Measurements from ENCODE around the gene HCAR1. TPM values are rescaled to one million over a fixed set of nuclear protein-coding genes. Genes with fewer than 3 reads are reported as not detected.
"Not testable (repeated sequence)": the region's sequence is repeated elsewhere in the genome, so short reads cannot be mapped to it uniquely, and the experiment has no call there.

HCAR1 gene
- total RNA-seq, 1 experiment from 2014 or later: not detected

- ChIA-PET CTCF (no interaction called here), POLR2A (interaction anchor here (1.0 kb wide), 1 partner anchor 9 kb away, joined by 3 read pairs; no protein-coding TSS in a partner anchor)
- Mint-ChIP-seq H3K36me3 (ENCODE audit: insufficient read depth, unreplicated experiment) (no peaks in the 10 kb centered on the region), H3K4me3 (ENCODE audit: unreplicated experiment) (no peak overlapping the region), H3K4me1 (ENCODE audit: insufficient read depth, unreplicated experiment) (no peaks in the 10 kb centered on the region), H3K27me3 (ENCODE audit: insufficient read depth, unreplicated experiment) (no peaks in the 10 kb centered on the region), H3K27ac (ENCODE audit: low read depth, unreplicated experiment) (no peak overlapping the region), H3K9me3 (ENCODE audit: unreplicated experiment) (no peaks in the 10 kb centered on the region)
- intact Hi-C loops (cut with micrococcal nuclease): no loop called here
- no TSS peak for BruUV-seq (replicated peaks)
- TF ChIP-seq, protein P1, sequence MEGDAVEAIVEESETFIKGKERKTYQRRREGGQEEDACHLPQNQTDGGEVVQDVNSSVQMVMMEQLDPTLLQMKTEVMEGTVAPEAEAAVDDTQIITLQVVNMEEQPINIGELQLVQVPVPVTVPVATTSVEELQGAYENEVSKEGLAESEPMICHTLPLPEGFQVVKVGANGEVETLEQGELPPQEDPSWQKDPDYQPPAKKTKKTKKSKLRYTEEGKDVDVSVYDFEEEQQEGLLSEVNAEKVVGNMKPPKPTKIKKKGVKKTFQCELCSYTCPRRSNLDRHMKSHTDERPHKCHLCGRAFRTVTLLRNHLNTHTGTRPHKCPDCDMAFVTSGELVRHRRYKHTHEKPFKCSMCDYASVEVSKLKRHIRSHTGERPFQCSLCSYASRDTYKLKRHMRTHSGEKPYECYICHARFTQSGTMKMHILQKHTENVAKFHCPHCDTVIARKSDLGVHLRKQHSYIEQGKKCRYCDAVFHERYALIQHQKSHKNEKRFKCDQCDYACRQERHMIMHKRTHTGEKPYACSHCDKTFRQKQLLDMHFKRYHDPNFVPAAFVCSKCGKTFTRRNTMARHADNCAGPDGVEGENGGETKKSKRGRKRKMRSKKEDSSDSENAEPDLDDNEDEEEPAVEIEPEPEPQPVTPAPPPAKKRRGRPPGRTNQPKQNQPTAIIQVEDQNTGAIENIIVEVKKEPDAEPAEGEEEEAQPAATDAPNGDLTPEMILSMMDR (IDR thresholded peaks at IDR 0.05; ENCODE audit: unreplicated experiment): no peak
- DNase-seq (ENCODE audit: unreplicated experiment): no peak
Measured at GRCh38 chr12:122684297-122684813, 46.3 kb downstream of the HCAR1 start.

GRCh38 chr12:122681814-122682213 is 48.8 kb downstream of the HCAR1 start:
- Mint-ChIP-seq H3K9me3 (ENCODE audit: unreplicated experiment) (no peaks in the 10 kb centered on the region), H3K4me3 (ENCODE audit: unreplicated experiment) (no peak overlapping the region), H3K27ac (ENCODE audit: low read depth, unreplicated experiment) (no peak overlapping the region), H3K4me1 (ENCODE audit: insufficient read depth, unreplicated experiment) (peaks cover 7% of the 10 kb centered on the region), H3K27me3 (ENCODE audit: insufficient read depth, unreplicated experiment) (no peaks in the 10 kb centered on the region), H3K36me3 (ENCODE audit: insufficient read depth, unreplicated experiment) (no peaks in the 10 kb centered on the region)
- BruUV-seq (replicated peaks): no TSS peak
- peak; percentile 72 for DNase-seq (ENCODE audit: unreplicated experiment)
- intact Hi-C loops (cut with micrococcal nuclease): no loop called here
- TF ChIP-seq, protein P1 (IDR thresholded peaks at IDR 0.05; ENCODE audit: unreplicated experiment): no peak
- CTCF ChIA-PET: interaction anchor here (0.5 to 1.8 kb wide), 2 partner anchors 16 to 71 kb away, joined by 3 to 5 read pairs; partner anchors contain the start of gene DENR
- POLR2A ChIA-PET: interaction anchor here (1.1 kb wide), 1 partner anchor 76 kb away, joined by 3 read pairs; no protein-coding TSS in a partner anchor

DNA sequence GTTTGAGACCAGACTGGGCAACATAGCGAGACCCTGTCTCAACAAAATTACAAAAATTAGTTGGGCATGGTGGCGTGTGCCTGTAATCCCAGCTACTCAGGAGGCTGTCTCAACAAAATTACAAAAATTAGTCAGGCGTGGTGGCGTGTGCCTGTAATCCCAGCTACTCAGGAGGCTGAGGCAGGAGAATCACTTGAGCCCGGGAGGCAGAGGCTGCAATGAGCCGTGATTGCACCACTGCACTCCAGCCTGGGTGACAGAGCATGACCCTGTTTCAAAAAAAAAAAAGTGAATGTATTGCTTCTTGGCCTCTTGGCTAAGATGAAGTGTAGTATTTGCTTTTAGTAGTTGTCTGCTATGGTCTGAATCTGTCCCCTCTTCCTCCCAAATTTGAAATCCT is 49.7 kb downstream of the HCAR1 start:
- H3K27ac Mint-ChIP-seq (ENCODE audit: low read depth, unreplicated experiment); H3K9me3 Mint-ChIP-seq (ENCODE audit: unreplicated experiment); intact Hi-C loops (cut with micrococcal nuclease); H3K4me3 Mint-ChIP-seq (ENCODE audit: unreplicated experiment); H3K4me1 Mint-ChIP-seq (ENCODE audit: insufficient read depth, unreplicated experiment); BruUV-seq (replicated peaks); H3K27me3 Mint-ChIP-seq (ENCODE audit: insufficient read depth, unreplicated experiment); H3K36me3 Mint-ChIP-seq (ENCODE audit: insufficient read depth, unreplicated experiment); DNase-seq (ENCODE audit: unreplicated experiment): not testable (repeated sequence)
- CTCF ChIA-PET: interaction anchor here (0.6 to 1.8 kb wide), 2 partner anchors 28 to 72 kb away, joined by 3 to 5 read pairs; partner anchors contain the start of gene DENR
- POLR2A ChIA-PET: interaction anchor here (1.1 kb wide), 1 partner anchor 76 kb away, joined by 3 read pairs; no protein-coding TSS in a partner anchor

DNA sequence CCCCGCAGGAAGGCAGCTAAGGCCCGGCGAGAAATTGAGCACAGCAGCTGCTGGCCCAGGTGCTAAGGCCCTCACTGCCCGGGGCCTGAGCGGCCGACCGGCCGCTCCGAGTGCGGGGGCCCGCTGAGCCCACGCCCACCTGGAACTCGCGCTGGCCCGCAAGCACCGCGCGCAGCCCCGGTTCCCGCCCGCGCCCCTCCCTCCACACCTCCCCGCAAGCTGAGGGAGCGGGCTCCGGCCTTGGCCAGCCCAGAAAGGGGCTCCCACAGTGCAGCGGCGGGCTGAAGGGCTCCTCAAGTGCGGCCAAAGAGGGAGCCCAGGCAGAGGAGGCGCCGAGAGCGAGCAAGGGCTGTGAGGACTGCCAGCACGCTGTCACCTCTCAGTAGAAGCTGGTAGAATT is 53.9 kb downstream of the HCAR1 start:
- intact Hi-C loops (cut with micrococcal nuclease): not testable (repeated sequence)

More for the DNA sequence above, 53.9 kb downstream of the HCAR1 start:
- H3K9me3 Mint-ChIP-seq (ENCODE audit: unreplicated experiment); CTCF ChIA-PET; POLR2A ChIA-PET; H3K27ac Mint-ChIP-seq (ENCODE audit: low read depth, unreplicated experiment); H3K36me3 Mint-ChIP-seq (ENCODE audit: insufficient read depth, unreplicated experiment); H3K4me1 Mint-ChIP-seq (ENCODE audit: insufficient read depth, unreplicated experiment); DNase-seq (ENCODE audit: unreplicated experiment); H3K4me3 Mint-ChIP-seq (ENCODE audit: unreplicated experiment); H3K27me3 Mint-ChIP-seq (ENCODE audit: insufficient read depth, unreplicated experiment); BruUV-seq (replicated peaks): not testable (repeated sequence)

Other genes starting within 250 kb of the HCAR1 start
- gene ZCCHC8, start 229.9 kb downstream of the HCAR1 start, total RNA-seq (2022): 33.4 and 41.8 TPM in 2 replicates
- 74.9 and 93.4 TPM in 2 replicates for gene RSRC2, start 203.9 kb downstream of the HCAR1 start, total RNA-seq (2022)
- 18.0 and 26.1 TPM in 2 replicates for gene KNTC1, start 203.6 kb downstream of the HCAR1 start, total RNA-seq (2022)
- gene HCAR2, start 27.5 kb downstream of the HCAR1 start, total RNA-seq (2022): 0.19 TPM in 1 of 2 replicates, not detected in the other
- not detected in 2 replicates for gene HCAR3, start 14.0 kb downstream of the HCAR1 start, total RNA-seq (2022)
- gene DENR, start 22.0 kb upstream of the HCAR1 start, total RNA-seq (2022): 87.9 and 104 TPM in 2 replicates
- gene CCDC62, start 43.7 kb upstream of the HCAR1 start, total RNA-seq (2022): 0.51 and 0.81 TPM in 2 replicates
- gene HIP1R, start 104.6 kb upstream of the HCAR1 start, total RNA-seq (2022): 41.6 and 44.6 TPM in 2 replicates
- 33.8 and 37.6 TPM in 2 replicates for gene VPS37B, start 165.3 kb upstream of the HCAR1 start, total RNA-seq (2022)
- 1.6 and 3.2 TPM in 2 replicates for gene ABCB9, start 235.6 kb upstream of the HCAR1 start, total RNA-seq (2022)
- gene OGFOD2, start 244.4 kb upstream of the HCAR1 start, total RNA-seq (2022): 17.5 and 22.5 TPM in 2 replicates
- 198 and 238 TPM in 2 replicates for gene ARL6IP4, start 249.8 kb upstream of the HCAR1 start, total RNA-seq (2022)

Measured in MCF 10A (cell line).